PC-3 (cell line): Measurements from ENCODE around the gene SDS.

ENCODE experiments used
- CTCF ChIP-seq: fragments of 300-600 bp; sonication (generic); conservative IDR thresholded peaks from 2 replicates; pipeline ENCODE4 v1.5.1; 2017; ENCODE audit warnings: antibody characterized with exemption, low read depth, mild to moderate bottlenecking, low read length
- EZH2 ChIP-seq: fragments of 300-600 bp; sonication (generic); IDR thresholded peaks from one replicate; pipeline ENCODE4 v1.6.1; 2017; ENCODE audit warnings: antibody characterized with exemption, mild to moderate bottlenecking, low read length; ENCODE audit not compliant: unreplicated experiment
- EZH2phosphoT487 ChIP-seq: fragments of 300-600 bp; sonication (generic); IDR thresholded peaks from 2 replicates; pipeline ENCODE4 v1.6.1; 2018; ENCODE audit warnings: mild to moderate bottlenecking, antibody characterized with exemption, low read length, borderline replicate concordance

- TF ChIP-seq CTCF (no peak), EZH2 (no peak), EZH2phosphoT487 (no peak)
Measured at GRCh38 chr12:113347107-113347506, 56.6 kb downstream of the SDS start.
